Anterior cingulate cortex (tissue), 58 donors: ENCODE data around the gene RNF225.
A peak's percentile ranks its signal among the peaks of the same experiment; 100 is the strongest.

Experiments
- DNase-seq, 58 donors: peaks; one replicate each; lab custom pipeline; 2025; lab: John Stamatoyannopoulos, UW

The RNF225 gene

GRCh38 chr19:58385891-58386575 lies 9.4 kb upstream of the RNF225 start:
- DNase-seq: peak in 2 of 58 donors; percentile 40 to 42

GRCh38 chr19:58386576-58387337 lies 8.7 kb upstream of the RNF225 start, which contains the start of gene RPS5:
Gene RPS5 (plus strand): TSS chr19:58387269. CDS start chr19:58388138, 869 bp downstream.
- peak; percentile 69 to 99 (median 95) for DNase-seq

- DNase-seq: no peak
These were observed 7.9 kb upstream of the RNF225 start for GRCh38 chr19:58387338-58388174.

- no peak for DNase-seq
These were observed 7.3 kb upstream of the RNF225 start for GRCh38 chr19:58388175-58388526.

- no peak for DNase-seq
These were observed 2.3 kb upstream of the RNF225 start for GRCh38 chr19:58392945-58393724.

GRCh38 chr19:58393725-58394033 lies 1.8 kb upstream of the RNF225 start:
- no peak for DNase-seq

GRCh38 chr19:58394821-58395219 lies 636 bp upstream of the RNF225 start:
- no peak for DNase-seq

GRCh38 chr19:58395979-58396627 lies 647 bp downstream of the RNF225 start:
- DNase-seq: no peak

GRCh38 chr19:58396691-58397532 lies 1.5 kb downstream of the RNF225 start:
- DNase-seq: no peak

GRCh38 chr19:58397533-58398037 lies 2.1 kb downstream of the RNF225 start:
- DNase-seq: no peak

GRCh38 chr19:58398087-58398486 lies 2.6 kb downstream of the RNF225 start:
- no peak for DNase-seq

- no peak for DNase-seq
These were observed 3.1 kb downstream of the RNF225 start for GRCh38 chr19:58398545-58398944.

GRCh38 chr19:58399903-58400302 lies 4.4 kb downstream of the RNF225 start:
- no peak for DNase-seq

GRCh38 chr19:58400316-58400915 lies 5.0 kb downstream of the RNF225 start:
- peak in 42 of 58 donors; percentile 13 to 77 (median 45) for DNase-seq

- peak; percentile 86 to 100 (median 98) for DNase-seq
These were observed 5.7 kb downstream of the RNF225 start for GRCh38 chr19:58400916-58401839.

- no peak for DNase-seq
These were observed 6.5 kb downstream of the RNF225 start for GRCh38 chr19:58401840-58402421.
